GM12878 (cell line): Measurements from ENCODE around the gene GAGE12J. TPM values are rescaled to one million over a fixed set of nuclear protein-coding genes. Genes with fewer than 3 reads are reported as not detected.

Source experiments
- ATAC-seq: fragments of 200-7000 bp; cut with Tn5 transposase; 3 replicates; pipeline ENCODE4 v1.9.1; 2020; ENCODE audit warnings: mild to moderate bottlenecking, moderate library complexity
- BruUV-seq: library from RNA; stranded (reverse); fragments of 400-500 nt; replicated peaks from 2 replicates; lab custom pipeline; 2021; lab: Mats Ljungman, UMichigan
- CTCF ChIA-PET: fragments of 300-600 bp; sonication (Branson Sonifier 250); formaldehyde crosslinking; extraction: SDS; loops from one replicate; lab custom pipeline; 2021; ENCODE audit warnings: inconsistent platforms; lab: Yijun Ruan, JAX
- POLR2A ChIA-PET: fragments of 350-600 bp; formaldehyde crosslinking; extraction: SDS; loops from one replicate; lab custom pipeline; 2021; ENCODE audit warnings: inconsistent platforms; lab: Charles Lee
- RAD21 ChIA-PET: fragments of 300-600 bp; sonication (Branson Sonifier 250); formaldehyde crosslinking; loops from one replicate; lab custom pipeline; 2023; ENCODE audit warnings: antibody characterized with exemption; ENCODE audit not compliant: unreplicated experiment; lab: Charles Lee
- SMC1A ChIA-PET: fragments of 300-600 bp; sonication (Branson Sonifier 250); formaldehyde crosslinking; loops from one replicate; lab custom pipeline; 2023; ENCODE audit not compliant: unreplicated experiment, uncharacterized antibody; lab: Charles Lee
- DNase-seq: peaks from one replicate; pipeline ENCODE4 v3.0.0-alpha.2; 2011; ENCODE audit warnings: low read depth, low spot score
- FAIRE-seq: peaks from 3 replicates; lab custom pipeline; 2011; peaks lifted over from hg19 to GRCh38; lab: Jason Lieb, UNC
- H2AFZ ChIP-seq: 2 replicates; pipeline ENCODE4 v1.6.0; 2011; ENCODE audit warnings: low read depth, low read length, control low read depth; ENCODE audit not compliant: control insufficient read depth
- H3K27ac ChIP-seq: 2 replicates; pipeline ENCODE4 v1.5.1; 2011; ENCODE audit warnings: control low read depth; ENCODE audit not compliant: control insufficient read depth, insufficient read depth
- H3K27me3 ChIP-seq, 2 experiments: replicated peaks in 1 of 2; 2 replicates each; pipeline versions ENCODE4 v1.6.0 to v1.6.1; 2011; ENCODE audit warnings: low read length in 1 of 2; ENCODE audit not compliant: control insufficient read depth in 2 of 2, insufficient read depth in 2 of 2
- H3K36me3 ChIP-seq, 2 experiments: 2 replicates each; pipeline ENCODE4 v1.5.1; 2011; ENCODE audit warnings: low read length in 1 of 2; ENCODE audit not compliant: control insufficient read depth in 2 of 2, insufficient read depth in 2 of 2
- H3K4me1 ChIP-seq: 2 replicates; pipeline ENCODE4 v1.6.1; 2011; ENCODE audit warnings: mild to moderate bottlenecking, low read length, moderate library complexity, mixed read lengths; ENCODE audit not compliant: control insufficient read depth, insufficient read depth
- H3K4me2 ChIP-seq: 2 replicates; pipeline ENCODE4 v1.6.0; 2011; ENCODE audit warnings: control low read depth; ENCODE audit not compliant: control insufficient read depth, insufficient read depth
- H3K4me3 ChIP-seq: fragments of 200-600 bp; sonication (generic); 2 replicates; pipeline ENCODE4 v1.5.1; 2016
- H3K79me2 ChIP-seq: 2 replicates; pipeline ENCODE4 v1.6.0; 2011; ENCODE audit warnings: low read length; ENCODE audit not compliant: control insufficient read depth, insufficient read depth
- H3K9ac ChIP-seq: 2 replicates; pipeline ENCODE4 v1.8.0; 2011; ENCODE audit warnings: low read length, control low read depth, mixed read lengths; ENCODE audit not compliant: control insufficient read depth, insufficient read depth
- H3K9me3 ChIP-seq: replicated peaks from 3 replicates; pipeline ENCODE4 v1.5.1; 2011; ENCODE audit warnings: mild to moderate bottlenecking, low read length; ENCODE audit not compliant: control insufficient read depth, insufficient read depth
- H4K20me1 ChIP-seq: 2 replicates; pipeline ENCODE4 v1.6.0; 2011; ENCODE audit not compliant: control insufficient read depth, insufficient read depth
- BACH1 ChIP-seq: fragments of 450-650 bp; IDR thresholded peaks from 2 replicates; pipeline ENCODE4 v1.6.1; 2017; ENCODE audit warnings: mild to moderate bottlenecking, borderline replicate concordance
- CBX5 ChIP-seq: sonication (generic); IDR thresholded peaks from 2 replicates; pipeline ENCODE4 v1.6.1; 2016; ENCODE audit warnings: low read depth, moderate library complexity, mild to moderate bottlenecking, inconsistent platforms
- EED ChIP-seq: sonication (generic); IDR thresholded peaks from 2 replicates; pipeline ENCODE4 v1.6.1; 2016; ENCODE audit warnings: antibody characterized with exemption, low read depth
- KDM1A ChIP-seq: fragments of 200-600 bp; sonication (generic); IDR thresholded peaks from 2 replicates; pipeline ENCODE4 v1.6.1; 2016; ENCODE audit warnings: borderline replicate concordance
- KLF5 ChIP-seq: fragments of 450-650 bp; IDR thresholded peaks from 2 replicates; pipeline ENCODE4 v1.6.1; 2014; ENCODE audit warnings: mild to moderate bottlenecking; ENCODE audit not compliant: partially characterized antibody
- MXI1 ChIP-seq: fragments of 150-350 bp; IDR thresholded peaks from 2 replicates; pipeline ENCODE4 v1.6.1; 2011; ENCODE audit warnings: low read depth, mild to moderate bottlenecking, inconsistent platforms, low read length, improper control_type of control experiment
- POLR2AphosphoS2 ChIP-seq: IDR thresholded peaks from 2 replicates; pipeline ENCODE4 v1.6.1; 2011; ENCODE audit warnings: low read depth, mild to moderate bottlenecking, low read length, improper control_type of control experiment, moderate library complexity
- SIN3A ChIP-seq: IDR thresholded peaks from 2 replicates; pipeline ENCODE4 v1.6.1; 2012; ENCODE audit warnings: low read depth, low read length, improper control_type of control experiment
- SMARCA5 ChIP-seq: fragments of 450-650 bp; IDR thresholded peaks from 2 replicates; pipeline ENCODE4 v1.6.1; 2017; ENCODE audit warnings: mild to moderate bottlenecking
- SPI1 ChIP-seq: IDR thresholded peaks from 2 replicates; pipeline ENCODE4 v1.6.1; 2011; ENCODE audit warnings: low read depth, mild to moderate bottlenecking, low read length, moderate library complexity, borderline replicate concordance; ENCODE audit not compliant: insufficient read depth
- SREBF1 ChIP-seq: IDR thresholded peaks from 2 replicates; pipeline ENCODE4 v1.6.1; 2012; ENCODE audit warnings: mild to moderate bottlenecking, low read length
- SRF ChIP-seq, 2 experiments: IDR thresholded peaks; 2 replicates each; pipeline ENCODE4 v1.6.1; 2011; ENCODE audit warnings: low read depth in 2 of 2, low read length in 2 of 2, mild to moderate bottlenecking in 1 of 2, moderate library complexity in 1 of 2
- STAT3 ChIP-seq: IDR thresholded peaks from 2 replicates; pipeline ENCODE4 v1.6.1; 2011; ENCODE audit warnings: low read depth, low read length, improper control_type of control experiment
- SUPT20H ChIP-seq: IDR thresholded peaks from 2 replicates; pipeline ENCODE4 v1.6.1; 2011; ENCODE audit warnings: low read depth, mild to moderate bottlenecking, low read length, moderate library complexity, borderline replicate concordance; ENCODE audit not compliant: control insufficient read depth
- TAF1 ChIP-seq: IDR thresholded peaks from 2 replicates; pipeline ENCODE4 v1.6.1; 2011; ENCODE audit warnings: mild to moderate bottlenecking, low read depth, low read length, borderline replicate concordance
- TARDBP ChIP-seq: IDR thresholded peaks from 2 replicates; pipeline ENCODE4 v1.6.1; 2016; ENCODE audit warnings: borderline replicate concordance
- TCF7 ChIP-seq: IDR thresholded peaks from 2 replicates; pipeline ENCODE4 v1.6.1; 2014; ENCODE audit warnings: antibody characterized with exemption, borderline replicate concordance
- ZZZ3 ChIP-seq: IDR thresholded peaks from 2 replicates; pipeline ENCODE4 v1.6.1; 2011; ENCODE audit warnings: low read depth; ENCODE audit not compliant: control insufficient read depth, insufficient read length
- WGBS: methylation state at CpG from one replicate; pipeline ENCODE4 v1.1.6; 2016; ENCODE audit warnings: low lambda C conversion rate; ENCODE audit not compliant: insufficient replicate concordance, insufficient coverage; ENCODE audit errors: missing lambda C conversion rate; 5-methylcytosine and 5-hydroxymethylcytosine counted together
- in situ Hi-C: fragments of 300-500 bp; cut with MboI; formaldehyde crosslinking; loops from 9 replicates; pipeline ENCODE4 v1.14.3; 2018; ENCODE audit warnings: mixed read lengths
- intact Hi-C: fragments of 100-400 bp; cut with micrococcal nuclease; formaldehyde crosslinking; loops from one replicate; pipeline ENCODE4 v1.14.2; 2022; ENCODE audit not compliant: unreplicated experiment
- polyA plus RNA-seq, 11 experiments: library from polyadenylated mRNA; depleted of rRNA in 4 of 11; unstranded in 6 of 11; stranded (reverse) in 5 of 11; fragments of >200 nt; fragmentation: Nextera tagmentation in 4 of 11; fragmentation: Illumina TruSeq in 1 of 11; extraction: Ambion mirVana in 4 of 11; extraction: Trizol in 1 of 11; gene quantifications; 1 replicate in 1 of 11; 2 replicates in 10 of 11; pipeline versions ENCODE4 v1.2.1 to v1.2.3, GENCODE V29; 2011 to 2016; ENCODE audit warnings: inconsistent platforms in 2 of 11, missing spikeins in 2 of 11, low read depth in 1 of 11
- total RNA-seq, 4 experiments: library from RNA; depleted of rRNA in 3 of 4; stranded (reverse); fragments of >200 nt in 3 of 4; fragmentation: Illumina TruSeq in 1 of 4; extraction: Trizol in 1 of 4; gene quantifications; 2 replicates each; pipeline versions ENCODE4 v1.2.1 to v1.2.3, GENCODE V29; 2013 to 2021
- TF ChIP-seq, protein P1 (sequence below): IDR thresholded peaks from 2 replicates; pipeline ENCODE4 v1.6.1; 2011; ENCODE audit warnings: borderline replicate concordance, low read depth, mild to moderate bottlenecking, moderate library complexity, mixed read lengths, low read length; ENCODE audit not compliant: insufficient read depth; ENCODE audit errors: extremely low read length

Gene GAGE12J
- total and polyA plus RNA-seq, 10 of the 15 experiments (the other 5 are each of a cell fraction or from before 2014, with no cell fraction given), result not detected

DNA sequence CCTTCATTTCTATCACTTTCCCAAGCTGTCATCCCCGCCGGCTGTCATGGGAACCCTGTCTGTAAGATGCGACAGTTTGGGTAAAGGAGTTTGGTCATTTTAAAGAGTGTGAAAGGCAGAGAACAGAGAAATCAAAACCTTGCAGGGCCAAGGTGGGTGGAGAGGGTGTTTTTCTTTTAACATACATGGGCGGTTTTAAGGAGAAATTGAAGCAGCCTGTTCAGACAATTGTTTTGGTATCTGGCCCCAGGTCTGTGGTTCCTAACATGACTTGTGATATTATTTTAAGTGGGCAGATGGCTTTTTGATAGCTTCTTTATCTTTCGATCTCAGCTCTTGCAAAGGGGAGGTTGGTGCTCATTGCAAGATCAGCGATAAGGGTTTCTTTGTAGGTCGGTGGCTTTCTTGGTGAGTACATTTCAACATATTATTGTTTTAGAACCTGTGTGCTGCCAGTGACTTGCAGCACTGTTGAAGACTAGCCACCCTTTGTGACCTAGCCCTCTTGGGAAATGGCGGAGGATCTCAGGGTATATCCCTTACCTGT, 48.6 kb upstream of the GAGE12J start:
- TF ChIP-seq TAF1, result no peak
- TF ChIP-seq SIN3A, result no peak
- TF ChIP-seq SREBF1, result no peak
- TF ChIP-seq KDM1A, result no peak
- TF ChIP-seq SRF (IDR thresholded peaks at IDR 0.05; ENCODE audit: low read depth in 2 of 2, low read length in 2 of 2), result no peak
- no peak for TF ChIP-seq SMARCA5
- TF ChIP-seq BACH1, result no peak
- TF ChIP-seq MXI1, result no peak
- no peak for TF ChIP-seq KLF5
- no peak for TF ChIP-seq STAT3
- no peak for TF ChIP-seq TARDBP
- TF ChIP-seq SPI1, result no peak
- TF ChIP-seq, protein P1, sequence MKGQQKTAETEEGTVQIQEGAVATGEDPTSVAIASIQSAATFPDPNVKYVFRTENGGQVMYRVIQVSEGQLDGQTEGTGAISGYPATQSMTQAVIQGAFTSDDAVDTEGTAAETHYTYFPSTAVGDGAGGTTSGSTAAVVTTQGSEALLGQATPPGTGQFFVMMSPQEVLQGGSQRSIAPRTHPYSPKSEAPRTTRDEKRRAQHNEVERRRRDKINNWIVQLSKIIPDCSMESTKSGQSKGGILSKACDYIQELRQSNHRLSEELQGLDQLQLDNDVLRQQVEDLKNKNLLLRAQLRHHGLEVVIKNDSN, result no peak
- TF ChIP-seq SUPT20H, result no peak
- no peak for TF ChIP-seq EED
- no peak for TF ChIP-seq POLR2AphosphoS2
- TF ChIP-seq ZZZ3, result no peak
- TF ChIP-seq TCF7, result no peak
- no peak for TF ChIP-seq CBX5
- TF ChIP-seq, all 136 proteins: peak for 0
- no peaks in the 10 kb centered on the region for H3K36me3 ChIP-seq
- DNase-seq (no peak), ATAC-seq (no peak), FAIRE-seq (no peak)
- no peak overlapping the region for H3K27ac ChIP-seq
- H3K9ac ChIP-seq, result no peak overlapping the region
- in situ Hi-C loops, result no loop called here
- no TSS peak for BruUV-seq
- POLR2A ChIA-PET, result no interaction called here
- H3K4me1 ChIP-seq, result peaks cover 4% of the 10 kb centered on the region; the same call in 1 of the 2 replicates
- intact Hi-C loops, result no loop called here
- SMC1A ChIA-PET, result no interaction called here
- CTCF ChIA-PET, result interaction anchor here (3.2 kb wide), 1 partner anchor 81 kb away, joined by 10 read pairs; no protein-coding TSS in a partner anchor
- H3K4me3 ChIP-seq, result no peak overlapping the region
- 62% methylated on average over 8 of the region's 8 CpGs for WGBS
- RAD21 ChIA-PET, result no interaction called here
- H4K20me1 ChIP-seq, result no peaks in the 10 kb centered on the region
- no peaks in the 10 kb centered on the region; the same call in 2 of the 3 replicates for H3K9me3 ChIP-seq
- no peaks in the 10 kb centered on the region for H3K27me3 ChIP-seq
- no peak overlapping the region for H3K4me2 ChIP-seq
- no peak overlapping the region for H2AFZ ChIP-seq
- peaks cover 15% of the 10 kb centered on the region for H3K79me2 ChIP-seq
